Spleen (tissue), 11 donors: ENCODE data around the gene FERMT2. TPM values are rescaled to one million over a fixed set of nuclear protein-coding genes. Genes with fewer than 3 reads are reported as not detected.
A peak's percentile ranks its signal among the peaks of the same experiment; 100 is the strongest.

ENCODE experiments used
- DNase-seq: peaks from one replicate; pipeline ENCODE4 v3.0.0-alpha.2; 2020
- H3K27ac ChIP-seq, 8 donors: fragments of 200-600 bp; sonication (generic) in 7 of 8; 1 replicate in 4 of 8; 2 replicates in 4 of 8; pipeline versions ENCODE4 v1.5.0 to v1.8.0; 2016 to 2021; ENCODE audit warnings: inconsistent platforms in 4 of 8, mild to moderate bottlenecking in 4 of 8, moderate library complexity in 1 of 8
- H3K27me3 ChIP-seq, 7 donors: fragments of 200-600 bp; sonication (generic) in 6 of 7; replicated peaks in 1 of 7; 1 replicate in 4 of 7; 2 replicates in 3 of 7; pipeline versions ENCODE4 v1.5.0 to v1.8.0; 2016 to 2021; ENCODE audit warnings: inconsistent platforms in 3 of 7, mild to moderate bottlenecking in 1 of 7
- H3K36me3 ChIP-seq, 6 donors: fragments of 200-600 bp; sonication (generic) in 5 of 6; 1 replicate in 4 of 6; 2 replicates in 2 of 6; pipeline versions ENCODE4 v1.5.0 to v1.8.0; 2016 to 2021; ENCODE audit warnings: inconsistent platforms in 2 of 6
- H3K4me1 ChIP-seq, 6 donors: fragments of 200-600 bp; sonication (generic) in 5 of 6; 1 replicate in 3 of 6; 2 replicates in 3 of 6; pipeline versions ENCODE4 v1.5.0 to v1.8.0; 2016 to 2021; ENCODE audit warnings: inconsistent platforms in 3 of 6
- H3K4me3 ChIP-seq, 8 donors: fragments of 200-600 bp; sonication (generic) in 7 of 8; 1 replicate in 4 of 8; 2 replicates in 4 of 8; pipeline versions ENCODE4 v1.5.0 to v1.8.0; 2016 to 2021; ENCODE audit warnings: inconsistent platforms in 4 of 8, mild to moderate bottlenecking in 4 of 8, moderate library complexity in 2 of 8
- H3K9me3 ChIP-seq, 8 donors: fragments of 200-600 bp; sonication (generic) in 7 of 8; 1 replicate in 4 of 8; 2 replicates in 4 of 8; pipeline versions ENCODE4 v1.5.0 to v1.8.0; 2016 to 2021; ENCODE audit warnings: inconsistent platforms in 4 of 8
- CTCF ChIP-seq, 11 experiments: fragments of 200-600 bp in 7 of 11; fragments of 450-650 bp in 4 of 11; sonication (generic) in 4 of 11; IDR thresholded peaks in 8 of 11; conservative IDR thresholded peaks in 3 of 11; 1 replicate in 7 of 11; 2 replicates in 4 of 11; pipeline versions ENCODE4 v1.4.0 to v1.8.0; 2016 to 2021; ENCODE audit warnings: antibody characterized with exemption in 11 of 11, inconsistent platforms in 4 of 11, mild to moderate bottlenecking in 1 of 11
- POLR2A ChIP-seq, 3 donors: fragments of 450-650 bp; IDR thresholded peaks; one replicate each; pipeline ENCODE4 v1.5.1; 2017; ENCODE audit warnings: antibody characterized with exemption in 3 of 3, mild to moderate bottlenecking in 1 of 3
- POLR2AphosphoS5 ChIP-seq, 3 donors: sonication (generic); formaldehyde crosslinking; IDR thresholded peaks; one replicate each; pipeline ENCODE4 v1.5.1; 2017; ENCODE audit warnings: antibody characterized with exemption in 3 of 3
- WGBS, 5 donors: extraction: QIAGEN DNeasy Blood & Tissue Kit in 3 of 5; methylation state at CpG; one replicate each; pipeline versions ENCODE4 v1.1.5 to v1.1.7; 2013 to 2018; 5-methylcytosine and 5-hydroxymethylcytosine counted together
- intact Hi-C: fragments of 100-400 bp; cut with DNase I; formaldehyde crosslinking; loops from one replicate; pipeline ENCODE4 v1.15.0; 2023; ENCODE audit warnings: low total_unique reads
- polyA plus RNA-seq, 3 donors: library from polyadenylated mRNA; stranded (reverse); fragments of 200-250 nt; gene quantifications; one replicate each; pipeline ENCODE4 v1.2.1, GENCODE V29; 2013
- total RNA-seq, 7 donors: library from RNA; depleted of rRNA in 3 of 7; stranded (reverse); fragments of >200 nt in 3 of 7; fragmentation: NEBNext Ultra II Directional in 4 of 7; extraction: Animal tissue kit (Norgen Biotek cat#: 25700) in 4 of 7; gene quantifications; one replicate each; pipeline versions ENCODE4 v1.1.0 to v1.2.1, GENCODE V29; 2016 to 2021
- donor health status: healthy with polysubstance abuse.
- donor health status: DM: no; HTN: no; CAD: no; lungs with moderate emphysema.
- donor health status: DM: no; HTN: no; CAD: no.
- donor health status: Bipolar disorder and iron deficiency.
- donor health status: healthy.
- donor health status: DM: no; HTN: no; CAD: no.
- donor health status: DM: yes; HTN: yes; CAD: no.

The FERMT2 gene
- total and polyA plus RNA-seq, 10 donors = 10.5 to 94.5 (median 52.7) TPM

- WGBS, 5 donors = 55 to 81% (median 71%) methylated on average over 4 of the region's 4 CpGs
- no peak overlapping the region for H3K4me3 ChIP-seq
- H3K27me3 ChIP-seq = no peaks in the 10 kb centered on the region
- no peak for DNase-seq
- peak overlapping the region in 1 of 8 donors; percentile 9 for H3K27ac ChIP-seq
- no peaks in the 10 kb centered on the region for H3K9me3 ChIP-seq
- H3K4me1 ChIP-seq = peaks cover 0 to 28% (median 12%) of the 10 kb centered on the region in 6 donors
- H3K36me3 ChIP-seq = no peaks in the 10 kb centered on the region
- TF ChIP-seq POLR2AphosphoS5 (IDR thresholded peaks at IDR 0.05) (no peak), CTCF (IDR thresholded peaks at IDR 0.05 in 8 of 11, conservative IDR thresholded peaks at IDR 0.05 in 3 of 11) (no peak), POLR2A (IDR thresholded peaks at IDR 0.05) (no peak)
- intact Hi-C loops = no loop called here
Measured at GRCh38 chr14:52937306-52937705, 13.5 kb downstream of the FERMT2 start.

- H3K36me3 ChIP-seq = no peaks in the 10 kb centered on the region
- H3K4me1 ChIP-seq = peaks cover 0 to 28% (median 12%) of the 10 kb centered on the region in 6 donors
- DNase-seq = no peak
- no peaks in the 10 kb centered on the region for H3K27me3 ChIP-seq
- 73 to 97% (median 93%) methylated on average over 1 of the region's 1 CpG for WGBS, 5 donors
- TF ChIP-seq POLR2A (IDR thresholded peaks at IDR 0.05) (no peak), POLR2AphosphoS5 (IDR thresholded peaks at IDR 0.05) (no peak), CTCF (IDR thresholded peaks at IDR 0.05 in 8 of 11, conservative IDR thresholded peaks at IDR 0.05 in 3 of 11) (no peak)
- no peak overlapping the region for H3K4me3 ChIP-seq
- H3K9me3 ChIP-seq = no peaks in the 10 kb centered on the region
- no peak overlapping the region for H3K27ac ChIP-seq
- intact Hi-C loops = no loop called here
Measured at GRCh38 chr14:52936437-52936836, 14.4 kb downstream of the FERMT2 start.

- DNase-seq = no peak
- H3K4me3 ChIP-seq = no peak overlapping the region
- TF ChIP-seq POLR2A (IDR thresholded peaks at IDR 0.05) (no peak), CTCF (IDR thresholded peaks at IDR 0.05 in 8 of 11, conservative IDR thresholded peaks at IDR 0.05 in 3 of 11) (no peak), POLR2AphosphoS5 (IDR thresholded peaks at IDR 0.05) (no peak)
- no peaks in the 10 kb centered on the region for H3K9me3 ChIP-seq
- no peak overlapping the region for H3K27ac ChIP-seq
- H3K27me3 ChIP-seq = no peaks in the 10 kb centered on the region
- peaks cover 0 to 28% (median 12%) of the 10 kb centered on the region in 6 donors for H3K4me1 ChIP-seq
- WGBS, 5 donors = 73 to 85% (median 81%) methylated on average over 3 of the region's 3 CpGs
- intact Hi-C loops = no loop called here
- H3K36me3 ChIP-seq = no peaks in the 10 kb centered on the region
Measured at GRCh38 chr14:52935833-52936232, 15.0 kb downstream of the FERMT2 start.

DNA sequence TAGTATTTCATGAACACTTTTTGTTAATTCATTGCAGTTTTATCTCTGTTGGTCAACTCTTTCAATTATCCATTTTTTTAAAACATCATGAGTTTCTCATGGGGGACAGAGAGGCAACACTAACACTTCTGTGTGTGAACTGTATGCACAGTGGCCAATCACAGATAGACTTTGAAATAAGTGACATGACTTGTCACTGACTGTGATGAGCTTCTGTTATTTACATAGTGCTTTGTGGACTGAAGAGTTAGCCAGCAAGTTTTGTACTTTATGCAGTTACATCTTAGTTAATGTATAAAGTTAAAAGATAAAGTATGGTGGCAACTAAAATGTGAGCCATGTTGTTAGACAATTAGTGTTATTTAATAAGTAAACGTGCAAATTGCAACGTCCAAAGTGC is 16.1 kb downstream of the FERMT2 start:
- Histone ChIP-seq H3K27me3 (no peaks in the 10 kb centered on the region), H3K4me3 (no peak overlapping the region), H3K27ac (no peak overlapping the region), H3K4me1 (peaks cover 0 to 36% (median 8%) of the 10 kb centered on the region in 6 donors), H3K36me3 (no peaks in the 10 kb centered on the region), H3K9me3 (no peaks in the 10 kb centered on the region)
- 72 to 91% (median 88%) methylated on average over 2 of the region's 2 CpGs for WGBS, 5 donors
- no peak for DNase-seq
- TF ChIP-seq CTCF (IDR thresholded peaks at IDR 0.05 in 8 of 11, conservative IDR thresholded peaks at IDR 0.05 in 3 of 11) = no peak
- TF ChIP-seq POLR2A (IDR thresholded peaks at IDR 0.05) = no peak
- no peak for TF ChIP-seq POLR2AphosphoS5 (IDR thresholded peaks at IDR 0.05)
- intact Hi-C loops = no loop called here
